NOMO-1 treated with dmso at 0.1 percent for 144 hours (cell line): ENCODE results near the gene PML.

Source experiments
- DNase-seq: peaks from one replicate; lab custom pipeline; 2025; ENCODE audit not compliant: unreplicated experiment; lab: John Stamatoyannopoulos, UW

Gene PML

GRCh38 chr15:73994413-73994883 is at the start of gene PML:
TSS of gene PML (plus strand) at chr15:73994716. CDS start at chr15:73994813, 97 bp downstream.
- DNase-seq, result peak; percentile 98

GRCh38 chr15:73945130-73945508 is 49.4 kb upstream of the PML start:
- DNase-seq, result no peak

- no peak for DNase-seq
Measured at GRCh38 chr15:73946046-73946721, 48.3 kb upstream of the PML start.

GRCh38 chr15:73946795-73947370 is 47.6 kb upstream of the PML start:
- no peak for DNase-seq

GRCh38 chr15:73947651-73948050 is 46.9 kb upstream of the PML start:
- DNase-seq, result no peak

GRCh38 chr15:73948396-73948795 is 46.1 kb upstream of the PML start:
- DNase-seq, result no peak

GRCh38 chr15:73948982-73949381 is 45.5 kb upstream of the PML start:
- no peak for DNase-seq

GRCh38 chr15:73949496-73949895 is 45.0 kb upstream of the PML start:
- no peak for DNase-seq

GRCh38 chr15:73950479-73950830 is 44.1 kb upstream of the PML start:
- no peak for DNase-seq

GRCh38 chr15:73950831-73951561 is 43.5 kb upstream of the PML start:
- DNase-seq, result peak; percentile 35

GRCh38 chr15:73951601-73952000 is 42.9 kb upstream of the PML start:
- no peak for DNase-seq

- DNase-seq, result no peak
Measured at GRCh38 chr15:73952171-73952912, 42.2 kb upstream of the PML start.

GRCh38 chr15:73952913-73953750 is 41.4 kb upstream of the PML start:
- no peak for DNase-seq

- DNase-seq, result no peak
Measured at GRCh38 chr15:73954188-73955145, 40.0 kb upstream of the PML start.

- no peak for DNase-seq
Measured at GRCh38 chr15:73955326-73955725, 39.2 kb upstream of the PML start.

- no peak for DNase-seq
Measured at GRCh38 chr15:73955861-73956742, 38.4 kb upstream of the PML start.

GRCh38 chr15:73956743-73957135 is 37.8 kb upstream of the PML start:
- no peak for DNase-seq

GRCh38 chr15:73957276-73957675 is 37.2 kb upstream of the PML start:
- no peak for DNase-seq

- no peak for DNase-seq
Measured at GRCh38 chr15:73957785-73958184, 36.7 kb upstream of the PML start.
